ENCODE measurements around the gene TTC28.

TTC28 gene

DNA sequence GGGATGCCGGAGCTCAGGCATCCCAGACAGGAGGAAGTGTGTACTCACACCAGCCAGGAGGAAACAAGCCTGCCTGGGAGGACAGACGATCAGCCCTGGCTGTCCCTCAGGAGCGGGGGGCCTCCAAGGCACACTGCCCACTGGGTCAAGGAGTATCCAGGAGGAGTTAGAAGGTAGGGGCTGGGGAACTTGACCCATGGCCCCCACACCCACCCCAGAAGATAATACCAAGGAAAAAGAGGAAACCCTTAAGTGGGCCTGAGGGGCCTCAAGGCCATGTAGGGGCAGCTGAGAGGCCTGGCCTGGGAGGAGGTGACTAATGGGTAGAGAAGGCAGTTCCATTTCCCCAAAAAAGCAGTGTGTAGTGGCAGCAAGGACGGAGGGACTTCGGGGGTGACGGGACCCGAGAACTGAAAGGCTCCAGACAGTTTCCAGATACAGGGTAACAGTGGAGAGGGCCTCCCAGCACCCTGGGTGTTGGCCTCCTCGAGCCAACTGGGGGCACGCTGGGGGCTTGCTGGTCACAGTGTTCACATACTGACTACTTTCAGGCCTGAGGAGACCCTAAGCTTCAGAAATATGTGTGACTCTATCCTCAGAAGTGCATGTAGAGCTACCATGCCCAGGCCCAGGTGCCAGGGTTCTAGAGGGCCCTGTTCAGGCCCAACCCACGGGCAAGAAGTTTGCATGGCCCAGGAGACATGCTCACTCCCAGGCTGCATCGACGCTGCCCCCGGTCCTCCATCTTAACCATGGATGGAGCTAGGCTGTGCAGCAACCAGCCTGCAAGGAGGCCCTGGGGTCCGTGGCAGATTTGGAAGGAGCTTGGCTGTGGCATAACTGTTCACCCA is 684.9 kb downstream of the TTC28 start:
- DNase-seq: no peak

DNA sequence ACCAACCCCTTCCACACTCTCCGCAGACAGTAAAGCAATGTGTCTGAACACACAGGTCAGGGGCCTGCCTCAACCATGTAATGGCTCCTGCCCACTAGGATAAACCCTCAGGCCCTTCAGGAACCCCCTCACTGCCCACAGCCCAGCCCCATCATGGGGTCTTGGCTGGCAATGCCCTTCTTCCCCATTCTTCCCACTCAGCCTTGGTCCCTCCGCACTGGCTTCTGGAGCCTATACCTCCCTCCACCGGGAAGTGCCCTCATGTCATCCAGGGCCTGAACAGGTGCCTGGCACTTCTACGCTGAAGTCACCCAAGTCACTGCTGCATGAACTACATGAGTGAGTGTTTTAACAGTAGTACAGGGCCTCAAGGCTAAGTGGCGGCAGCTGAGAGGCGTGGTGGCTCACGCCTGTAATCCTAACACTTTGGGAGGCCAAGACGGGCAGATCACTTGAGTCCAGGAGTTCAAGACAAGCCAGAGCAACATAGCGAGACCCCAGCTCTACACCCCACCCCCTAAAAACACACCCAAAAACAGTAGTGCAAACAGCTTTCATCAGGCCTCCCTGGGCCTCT is 685.8 kb downstream of the TTC28 start:
- no peak for DNase-seq

GRCh38 chr22:27993201-27993635 is 686.4 kb downstream of the TTC28 start:
- no peak for DNase-seq

GRCh38 chr22:27992294-27993165 is 687.1 kb downstream of the TTC28 start:
- DNase-seq: no peak

DNA sequence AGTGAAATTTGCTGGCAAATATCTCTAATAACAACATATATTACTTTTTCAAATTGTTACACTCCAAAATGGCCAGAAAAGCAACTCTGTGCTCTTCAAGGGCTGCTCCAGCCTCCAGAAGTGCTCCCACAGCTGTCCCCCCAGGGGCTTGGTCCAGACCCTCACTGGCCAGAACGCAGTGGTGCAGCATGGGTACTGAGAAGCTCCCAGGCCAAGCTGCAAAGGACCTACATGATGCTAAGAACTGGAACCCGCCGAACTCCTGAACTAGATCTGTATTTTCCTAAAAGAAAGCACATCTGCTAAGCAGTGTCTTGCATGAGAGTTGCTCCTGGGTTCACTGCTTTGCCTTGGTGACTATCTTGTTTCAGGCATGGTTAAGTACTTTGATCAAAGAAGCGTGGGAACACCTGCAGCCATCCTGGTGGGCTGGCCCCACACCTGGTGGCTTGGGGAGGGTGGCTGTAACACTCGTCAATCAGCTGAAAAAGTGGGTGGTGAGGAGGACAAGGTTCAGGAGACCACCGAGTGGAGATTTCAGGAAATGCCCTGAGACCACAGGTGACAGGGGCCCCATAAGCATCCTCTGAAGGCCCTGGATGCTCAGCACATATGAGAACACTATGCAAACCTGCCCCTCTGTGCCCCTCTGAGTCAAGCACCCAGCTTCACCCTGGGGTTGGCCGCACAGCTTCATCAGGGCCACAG is 687.9 kb downstream of the TTC28 start:
- DNase-seq: no peak

- peak in 1 of 2 donors; percentile 16 for DNase-seq
Measured at GRCh38 chr22:27990879-27991278, 688.8 kb downstream of the TTC28 start.

DNA sequence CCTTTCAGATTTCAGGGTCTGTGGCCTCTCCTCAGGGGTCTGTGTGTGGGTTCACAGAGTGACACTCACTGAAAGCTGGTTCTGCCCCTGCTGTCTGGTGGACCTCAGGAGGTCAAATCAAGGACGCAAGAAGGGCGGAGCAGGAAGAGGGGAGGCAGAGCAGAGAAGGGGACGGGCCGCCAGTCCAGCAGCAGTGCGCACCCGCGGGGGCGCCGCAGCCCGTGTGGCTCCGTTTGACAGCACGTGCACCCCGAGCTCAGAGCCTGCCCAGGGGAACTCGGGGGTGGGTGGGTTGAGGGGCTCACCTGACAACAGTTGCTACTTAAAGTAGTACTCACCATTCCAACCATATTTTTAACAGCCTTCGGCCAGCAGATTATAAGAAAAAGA is 689.2 kb downstream of the TTC28 start:
- DNase-seq: no peak

- DNase-seq: no peak
Measured at GRCh38 chr22:27989758-27990450, 689.7 kb downstream of the TTC28 start.

GRCh38 chr22:27988704-27989103 is 690.9 kb downstream of the TTC28 start:
- DNase-seq: no peak

DNA sequence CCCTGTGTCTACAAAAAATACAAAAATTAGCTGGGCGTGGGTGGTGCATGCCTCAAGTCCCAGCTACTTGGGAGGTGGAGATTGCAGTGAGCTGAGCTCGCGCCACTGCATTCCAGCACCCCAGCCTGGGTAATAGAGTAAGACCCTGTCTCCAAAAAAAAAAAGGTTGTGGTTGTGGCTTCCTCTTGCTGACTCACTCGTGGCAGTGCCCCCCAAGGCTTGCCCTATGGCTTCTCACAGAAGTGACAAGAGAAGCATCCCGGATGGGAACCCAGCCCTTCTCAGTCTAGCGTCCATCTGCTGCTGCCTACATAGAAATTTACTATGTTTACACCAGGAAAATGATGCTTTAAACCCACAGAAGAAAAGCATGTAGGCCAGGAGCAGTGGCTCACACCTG is 692.1 kb downstream of the TTC28 start:
- no peak for DNase-seq

DNA sequence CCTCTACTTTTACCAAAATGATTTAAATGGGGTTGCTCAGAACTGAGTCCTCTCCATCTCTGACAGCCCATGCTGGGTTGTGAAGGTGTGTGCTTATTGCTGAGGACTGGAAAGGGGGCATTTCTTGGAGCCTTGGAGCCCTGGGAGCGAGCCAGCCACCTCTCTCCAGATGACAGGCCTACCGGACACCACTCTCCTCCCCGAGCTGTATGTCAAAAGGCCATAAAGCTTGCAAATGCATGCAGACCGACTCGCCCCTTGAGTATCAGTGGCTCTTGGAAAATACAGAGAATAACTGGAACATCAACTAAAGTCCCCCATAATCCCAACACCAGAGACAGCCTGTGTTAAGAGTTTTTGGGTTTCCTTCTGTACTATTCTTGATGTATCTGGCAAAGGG is 692.7 kb downstream of the TTC28 start:
- no peak for DNase-seq

DNA sequence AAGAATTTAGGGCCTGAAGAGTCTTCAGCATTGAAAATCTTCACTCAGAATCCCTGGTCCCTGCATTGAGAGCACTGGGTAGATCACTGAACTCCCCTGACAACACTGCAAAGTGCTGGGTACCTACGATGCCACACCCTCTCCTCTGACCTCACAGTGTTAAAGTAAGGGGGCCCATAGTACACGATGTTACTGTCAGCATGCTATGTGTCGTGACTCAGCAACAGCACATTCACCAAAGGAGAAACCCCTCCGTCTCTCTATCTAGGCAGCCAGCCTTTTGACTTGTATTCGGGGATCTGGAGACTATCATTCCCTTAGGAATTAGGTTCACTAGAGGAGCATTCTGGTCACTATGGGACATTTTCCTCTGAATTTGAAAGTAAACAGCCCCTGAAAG is 693.2 kb downstream of the TTC28 start:
- DNase-seq: no peak

DNA sequence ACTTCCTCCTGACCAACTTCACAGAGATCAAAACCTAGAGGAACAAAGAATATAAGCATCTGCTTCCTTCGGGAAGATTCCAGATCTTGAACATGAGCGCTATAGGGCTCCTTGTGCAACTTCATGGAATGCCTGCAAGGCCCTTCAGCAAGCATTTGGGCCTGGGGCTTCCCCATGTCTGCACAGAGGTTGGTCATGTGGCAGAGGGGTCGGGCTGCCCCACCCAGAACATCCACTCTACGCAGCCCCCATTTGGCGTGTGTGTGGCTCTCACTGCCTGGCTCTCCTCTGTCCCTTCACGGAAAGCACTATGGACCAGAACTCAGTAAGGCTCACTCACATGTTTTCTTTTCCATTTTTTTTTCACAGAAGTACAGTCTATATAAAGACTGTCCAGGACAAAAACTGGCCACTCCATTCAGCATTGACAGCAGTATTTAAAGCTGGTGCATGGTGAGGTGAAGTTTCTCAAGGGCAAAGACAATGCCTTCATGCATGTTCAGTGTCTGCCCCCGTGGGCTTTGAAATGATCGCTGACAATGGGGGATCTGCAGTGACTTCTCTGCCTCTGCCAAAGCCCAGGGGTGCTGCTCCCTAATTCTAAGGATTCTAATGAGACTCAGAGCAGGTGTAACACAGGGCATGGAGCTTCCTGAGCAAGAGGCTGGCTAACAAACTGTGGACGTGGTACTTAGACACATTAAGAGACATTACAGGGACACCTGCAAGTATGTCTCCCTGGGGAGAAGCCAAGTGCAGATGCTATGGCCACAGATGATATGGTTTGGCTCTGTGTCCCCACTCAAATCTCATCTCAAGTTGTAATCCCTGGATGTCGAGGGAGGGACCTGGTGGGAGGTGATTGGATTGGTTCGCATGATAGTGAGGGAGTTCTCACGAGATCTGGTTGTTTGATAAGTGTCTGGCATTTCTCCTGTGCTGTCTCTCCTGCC is 694.0 kb downstream of the TTC28 start:
- no peak for DNase-seq

DNA sequence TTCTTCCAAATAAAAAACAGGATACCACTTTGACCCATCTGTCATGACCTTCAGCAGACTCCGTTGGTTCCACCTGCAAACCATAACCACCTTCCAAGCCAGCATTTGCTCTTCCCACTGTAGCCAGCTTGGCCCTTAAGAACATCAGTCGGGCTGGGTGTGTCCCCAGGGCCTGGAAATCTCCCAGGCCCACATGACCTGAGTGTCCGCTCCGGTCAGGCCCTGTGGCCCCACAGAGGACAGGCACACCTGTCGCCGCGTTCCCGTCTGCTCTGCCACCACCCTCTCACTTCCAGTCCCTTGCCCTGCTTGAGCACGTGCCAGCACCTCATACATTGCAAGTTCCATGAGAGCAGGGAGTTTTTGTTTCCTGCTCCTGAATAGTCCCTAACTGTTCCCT is 694.9 kb downstream of the TTC28 start:
- DNase-seq: no peak

DNA sequence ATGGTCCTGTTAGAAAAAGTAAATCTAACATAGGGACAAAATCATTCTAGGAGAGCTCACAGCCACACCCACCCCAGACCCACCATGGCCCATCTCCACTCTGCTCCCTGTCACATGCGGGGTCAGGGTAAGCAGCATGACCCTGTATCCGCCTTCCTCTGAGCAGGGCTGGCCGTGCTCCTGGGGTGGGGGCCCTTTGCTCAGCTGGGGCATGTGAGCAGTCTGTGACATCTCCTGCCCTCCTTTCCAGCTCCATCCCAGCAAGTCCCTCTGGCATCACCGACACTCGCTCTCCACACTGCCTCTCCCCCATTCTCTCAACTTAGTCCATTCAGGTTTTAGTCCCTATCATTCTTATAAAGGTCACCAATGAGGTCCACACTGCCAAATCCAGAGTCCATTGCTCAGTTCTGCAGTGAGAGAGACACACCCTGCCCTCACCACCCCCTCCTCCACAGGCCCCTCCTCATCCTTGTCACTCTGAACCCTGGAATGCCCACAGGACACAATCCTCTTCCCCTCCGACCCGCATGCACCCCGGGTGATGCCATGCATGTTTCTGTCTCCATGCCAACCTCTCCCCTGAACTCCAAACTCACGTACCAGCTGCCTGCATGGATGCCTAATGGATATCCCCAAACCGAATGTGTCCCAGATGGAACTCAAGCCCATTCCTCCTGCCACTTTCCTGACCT is 695.5 kb downstream of the TTC28 start:
- DNase-seq: no peak

DNA sequence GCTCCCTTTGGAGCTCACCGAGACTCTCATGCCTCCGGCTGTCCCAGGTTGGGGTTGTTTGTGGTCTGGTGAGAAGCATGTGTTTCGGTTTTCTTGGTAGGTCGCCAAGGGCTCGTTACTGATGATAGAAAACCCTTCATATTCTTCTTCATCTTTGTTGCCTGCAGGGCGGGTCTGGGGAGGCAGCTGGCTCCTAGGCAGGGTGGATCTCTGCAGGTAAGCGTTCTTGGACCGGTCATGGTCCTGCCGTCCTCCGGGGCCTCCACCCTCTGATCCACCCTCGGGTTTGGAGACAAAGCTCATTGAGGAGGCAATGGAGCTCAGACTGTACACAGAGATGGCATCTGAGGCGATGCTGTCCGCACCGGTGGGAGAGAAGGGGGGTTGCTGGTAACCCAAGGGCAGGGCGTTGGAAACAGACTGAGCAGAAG is 696.3 kb downstream of the TTC28 start:
- no peak for DNase-seq

DNA sequence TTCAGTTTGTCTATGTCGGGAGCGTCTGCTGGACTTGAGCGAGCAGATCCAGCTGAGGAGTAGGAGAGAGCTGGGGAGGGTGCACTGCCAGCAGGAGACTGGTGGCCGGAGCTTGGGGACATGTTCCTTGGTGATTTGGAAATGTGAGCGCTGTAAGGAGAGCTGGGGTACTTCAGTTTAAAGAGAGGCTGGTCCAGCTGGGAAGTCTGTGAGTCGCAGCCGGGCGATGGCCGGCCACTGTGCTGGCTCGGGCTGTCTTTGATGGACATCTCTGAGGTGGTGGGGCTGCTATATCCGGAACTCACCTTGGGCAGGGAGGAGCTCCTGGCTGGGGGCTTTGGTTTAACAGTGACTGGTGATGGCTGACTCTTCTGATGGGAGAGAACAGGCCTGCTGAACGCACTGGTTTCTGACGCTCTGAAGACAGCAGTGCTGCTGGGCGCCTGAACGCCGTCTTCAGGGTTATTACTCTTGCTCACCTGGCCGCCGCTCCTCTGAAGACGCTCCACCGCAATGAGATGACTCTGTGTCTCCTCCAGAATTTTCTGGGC is 696.9 kb downstream of the TTC28 start:
- DNase-seq: no peak

GRCh38 chr22:27982106-27982505 is 697.5 kb downstream of the TTC28 start:
- DNase-seq: no peak

DNA sequence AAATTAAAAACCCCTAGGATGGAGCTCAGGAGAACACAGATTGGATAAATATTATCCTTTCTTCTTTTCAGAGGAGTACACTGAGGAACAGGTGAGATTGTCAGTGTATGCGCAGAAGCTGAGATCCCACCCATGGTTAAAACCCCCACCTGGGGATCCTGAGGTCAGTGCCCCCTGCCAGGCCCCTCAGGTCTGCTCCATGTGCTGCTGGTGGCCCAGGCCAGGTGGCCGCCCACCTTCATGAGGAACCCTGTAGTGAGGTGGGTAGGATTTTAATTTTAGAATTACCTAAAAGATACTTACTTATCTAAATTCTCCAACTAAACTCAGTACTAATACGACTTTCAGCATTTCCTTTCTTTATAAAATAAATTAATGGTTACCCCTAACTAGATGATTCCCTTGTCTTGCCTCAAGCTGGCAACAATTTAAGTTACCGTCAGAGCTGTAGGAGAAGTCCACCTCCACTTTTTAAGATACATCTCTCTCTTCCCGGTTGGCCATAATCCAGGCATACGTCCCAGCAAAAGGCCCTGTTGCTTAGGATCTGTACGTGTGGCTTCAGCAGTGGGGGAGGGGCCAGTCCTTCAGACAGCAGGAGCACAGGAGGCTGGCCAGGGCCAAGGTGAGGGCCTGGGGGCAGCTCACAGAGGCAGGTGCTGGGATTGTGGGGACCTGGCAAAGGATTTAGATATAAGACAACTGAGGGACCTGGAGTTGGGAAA is 699.1 kb downstream of the TTC28 start:
- DNase-seq: no peak

Measured in inflammatory macrophage treated with lipopolysaccharide for 1 hour (primary cell).